ENCODE measurements around the gene PBX3. TPM values are rescaled to one million over a fixed set of nuclear protein-coding genes. Genes with fewer than 3 reads are reported as not detected.

The PBX3 gene
- total and polyA plus RNA-seq, 4 donors, result 7.3 to 18.9 (median 11.1) TPM

GRCh38 chr9:125745682-125746016, 1.5 kb upstream of the PBX3 start:
- TF ChIP-seq CTCF (IDR thresholded peaks at IDR 0.05; ENCODE audit: low read depth, low read length, missing input control) (no peak), FOXA1 (IDR thresholded peaks at IDR 0.05) (no peak), ZBTB33 (IDR thresholded peaks at IDR 0.05) (no peak), RXRA (IDR thresholded peaks at IDR 0.05) (no peak), HNF4A (conservative IDR thresholded peaks at IDR 0.05) (no peak), SP1 (IDR thresholded peaks at IDR 0.05) (no peak), YY1 (IDR thresholded peaks at IDR 0.05) (no peak), GABPA (IDR thresholded peaks at IDR 0.05 in 1 of 2, conservative IDR thresholded peaks at IDR 0.05 in 1 of 2) (no peak), ATF3 (IDR thresholded peaks at IDR 0.05) (no peak), NR2F2 (IDR thresholded peaks at IDR 0.05) (no peak), HNF4G (IDR thresholded peaks at IDR 0.05) (no peak), JUND (IDR thresholded peaks at IDR 0.05) (no peak), REST (IDR thresholded peaks at IDR 0.05) (no peak), RAD21 (IDR thresholded peaks at IDR 0.05) (no peak), FOXA2 (IDR thresholded peaks at IDR 0.05) (no peak), EGR1 (IDR thresholded peaks at IDR 0.05; ENCODE audit: low read depth in 2 of 2) (no peak), MAX (IDR thresholded peaks at IDR 0.05) (no peak), TAF1 (conservative IDR thresholded peaks at IDR 0.05) (no peak)
- no peak overlapping the region for H3K9ac ChIP-seq (ENCODE audit: low read depth in 1 of 2, low read length in 2 of 2)
- H3K27me3 ChIP-seq (ENCODE audit: control insufficient read depth in 4 of 4, insufficient read depth in 4 of 4, low read length in 3 of 4), result no peaks in the 10 kb centered on the region
- no peaks in the 10 kb centered on the region for H3K36me3 ChIP-seq (ENCODE audit: control insufficient read depth in 4 of 4, insufficient read depth in 3 of 4, low read depth in 1 of 4, low read length in 3 of 4)
- peak overlapping the region in 1 of 2 donors; percentile 83 for H3K27ac ChIP-seq (ENCODE audit: low read depth in 1 of 2, low read length in 2 of 2)
- peaks cover 0 to 28% (median 23%) of the 10 kb centered on the region in 4 donors for H3K4me1 ChIP-seq (ENCODE audit: control insufficient read depth in 4 of 4, insufficient read depth in 4 of 4, low read length in 3 of 4)
- WGBS, result 33% methylated on average over 6 of the region's 6 CpGs
- no peak for DNase-seq (ENCODE audit: low spot score)
- no peaks in the 10 kb centered on the region for H3K9me3 ChIP-seq (ENCODE audit: control insufficient read depth in 4 of 4, low read length in 3 of 4)
- peak overlapping the region; percentile 66 to 99 (median 85) for H3K4me3 ChIP-seq (ENCODE audit: low read depth in 1 of 3, low read length in 3 of 3)
